Parathyroid adenoma (tissue), 2 donors: ENCODE data around the gene TXNL4A.

Experiments used
- H2AFZ ChIP-seq: fragments of 300-600 bp; sonication (generic); one replicate; pipeline ENCODE4 v1.7.0; 2017; ENCODE audit warnings: antibody characterized with exemption, mild to moderate bottlenecking
- H3K27ac ChIP-seq: fragments of 300-600 bp; sonication (generic); one replicate; pipeline ENCODE4 v1.7.0; 2017
- H3K27me3 ChIP-seq: fragments of 300-600 bp; sonication (generic); one replicate; pipeline ENCODE4 v1.7.0; 2017; ENCODE audit warnings: low read length; ENCODE audit not compliant: control insufficient read depth, insufficient read depth
- H3K36me3 ChIP-seq: fragments of 300-600 bp; sonication (generic); one replicate; pipeline ENCODE4 v1.7.0; 2017; ENCODE audit warnings: low read length; ENCODE audit not compliant: control insufficient read depth, insufficient read depth
- H3K4me1 ChIP-seq: fragments of 300-600 bp; sonication (generic); one replicate; pipeline ENCODE4 v1.7.0; 2017; ENCODE audit warnings: control low read depth
- H3K4me2 ChIP-seq: fragments of 300-600 bp; sonication (generic); one replicate; pipeline ENCODE4 v1.7.0; 2017; ENCODE audit warnings: low read length
- H3K4me3 ChIP-seq: fragments of 300-600 bp; sonication (generic); one replicate; pipeline ENCODE4 v1.7.0; 2017; ENCODE audit warnings: low read depth, low read length
- H3K79me2 ChIP-seq: fragments of 300-600 bp; sonication (generic); one replicate; pipeline ENCODE4 v1.7.0; 2017; ENCODE audit warnings: control low read depth
- H3K9ac ChIP-seq: fragments of 300-600 bp; sonication (generic); one replicate; pipeline ENCODE4 v1.7.0; 2017; ENCODE audit warnings: mild to moderate bottlenecking
- H3K9me3 ChIP-seq: fragments of 300-600 bp; sonication (generic); one replicate; pipeline ENCODE4 v1.7.0; 2017; ENCODE audit warnings: low read length; ENCODE audit not compliant: control insufficient read depth
- CTCF ChIP-seq: fragments of 300-600 bp; sonication (generic); IDR thresholded peaks from one replicate; pipeline ENCODE4 v1.7.0; 2017; ENCODE audit warnings: antibody characterized with exemption, mild to moderate bottlenecking
- donor health status: primary hyperparathyroidism.

TXNL4A gene

GRCh38 chr18:79982736-79983135 lies 5.6 kb downstream of the TXNL4A start:
- no peak for TF ChIP-seq CTCF
- H3K9ac ChIP-seq: no peak overlapping the region
- no peak overlapping the region for H3K27ac ChIP-seq

GRCh38 chr18:79980585-79980984 lies 7.8 kb downstream of the TXNL4A start:
- Histone ChIP-seq H3K27ac (no peak overlapping the region), H3K79me2 (peaks cover 64% of the 10 kb centered on the region), H3K9me3 (no peaks in the 10 kb centered on the region), H3K4me2 (no peak overlapping the region), H2AFZ (no peak overlapping the region), H3K4me1 (no peaks in the 10 kb centered on the region), H3K36me3 (no peaks in the 10 kb centered on the region), H3K4me3 (no peak overlapping the region), H3K9ac (no peak overlapping the region), H3K27me3 (no peaks in the 10 kb centered on the region)
- no peak for TF ChIP-seq CTCF

More at GRCh38 chr18:79982736-79983135, 5.6 kb downstream of the TXNL4A start:
- no peak overlapping the region for H3K4me2 ChIP-seq
- peaks cover 69% of the 10 kb centered on the region for H3K79me2 ChIP-seq
- H3K36me3 ChIP-seq: no peaks in the 10 kb centered on the region
- no peaks in the 10 kb centered on the region for H3K9me3 ChIP-seq
- no peak overlapping the region for H2AFZ ChIP-seq
- no peaks in the 10 kb centered on the region for H3K27me3 ChIP-seq
- H3K4me1 ChIP-seq: no peaks in the 10 kb centered on the region
- H3K4me3 ChIP-seq: no peak overlapping the region

- no peaks in the 10 kb centered on the region for H3K4me1 ChIP-seq
- H3K79me2 ChIP-seq: peaks cover 62% of the 10 kb centered on the region
- H3K4me2 ChIP-seq: no peak overlapping the region
- TF ChIP-seq CTCF: no peak
- H3K9me3 ChIP-seq: no peaks in the 10 kb centered on the region
- no peak overlapping the region for H3K9ac ChIP-seq
- H3K36me3 ChIP-seq: no peaks in the 10 kb centered on the region
- H3K4me3 ChIP-seq: no peak overlapping the region
- no peak overlapping the region for H3K27ac ChIP-seq
- H2AFZ ChIP-seq: no peak overlapping the region
- no peaks in the 10 kb centered on the region for H3K27me3 ChIP-seq
These were observed 8.5 kb downstream of the TXNL4A start for GRCh38 chr18:79979843-79980242.

- H2AFZ ChIP-seq: no peak overlapping the region
- H3K4me2 ChIP-seq: no peak overlapping the region
- TF ChIP-seq CTCF: no peak
- H3K4me1 ChIP-seq: no peaks in the 10 kb centered on the region
- no peaks in the 10 kb centered on the region for H3K9me3 ChIP-seq
- H3K4me3 ChIP-seq: no peak overlapping the region
- H3K36me3 ChIP-seq: no peaks in the 10 kb centered on the region
- no peak overlapping the region for H3K27ac ChIP-seq
- no peak overlapping the region for H3K9ac ChIP-seq
- peaks cover 25% of the 10 kb centered on the region for H3K79me2 ChIP-seq
- no peaks in the 10 kb centered on the region for H3K27me3 ChIP-seq
These were observed 12.2 kb downstream of the TXNL4A start for GRCh38 chr18:79975985-79976680.

GRCh38 chr18:79975043-79975442 lies 13.3 kb downstream of the TXNL4A start:
- no peak for TF ChIP-seq CTCF
- Histone ChIP-seq H3K27ac (no peak overlapping the region), H3K4me3 (no peak overlapping the region), H3K79me2 (peaks cover 20% of the 10 kb centered on the region), H3K9me3 (no peaks in the 10 kb centered on the region), H3K9ac (no peak overlapping the region), H3K36me3 (no peaks in the 10 kb centered on the region), H3K4me2 (no peak overlapping the region), H3K27me3 (no peaks in the 10 kb centered on the region), H2AFZ (no peak overlapping the region), H3K4me1 (no peaks in the 10 kb centered on the region)
